Thoracic aorta (tissue), 2 donors: Measurements from ENCODE around the gene KLHL30. TPM values are rescaled to one million over a fixed set of nuclear protein-coding genes. Genes with fewer than 3 reads are reported as not detected.
A peak's percentile ranks its signal among the peaks of the same experiment; 100 is the strongest.

Experiments used
- ATAC-seq: fragments of 150-250 bp; one replicate; pipeline ENCODE4 v1.8.0; 2017; ENCODE audit warnings: low read depth; ENCODE audit not compliant: insufficient number of reproducible peaks, low FRiP score
- DNase-seq: peaks from one replicate; pipeline ENCODE4 v3.0.0-alpha.2; 2020; ENCODE audit warnings: low spot score
- H3K27ac ChIP-seq, 2 donors: fragments of 200-600 bp; sonication (generic); 1 replicate in 1 of 2; 2 replicates in 1 of 2; pipeline ENCODE4 v1.5.1; 2016; ENCODE audit warnings: mild to moderate bottlenecking in 2 of 2, moderate library complexity in 2 of 2
- H3K27me3 ChIP-seq: fragments of 200-600 bp; sonication (generic); replicated peaks from 2 replicates; pipeline ENCODE4 v1.6.0; 2016; ENCODE audit warnings: mild to moderate bottlenecking; ENCODE audit not compliant: insufficient read depth
- H3K36me3 ChIP-seq: fragments of 200-600 bp; sonication (generic); one replicate; pipeline ENCODE4 v1.5.1; 2016
- H3K4me1 ChIP-seq, 2 donors: fragments of 200-600 bp; sonication (generic); 1 replicate in 1 of 2; 2 replicates in 1 of 2; pipeline versions ENCODE4 v1.5.1 to v1.6.0; 2016; ENCODE audit warnings: low read depth in 2 of 2, mild to moderate bottlenecking in 1 of 2; ENCODE audit not compliant: control insufficient read depth in 1 of 2
- H3K4me3 ChIP-seq: fragments of 200-600 bp; sonication (generic); 2 replicates; pipeline ENCODE4 v1.5.1; 2016; ENCODE audit warnings: mild to moderate bottlenecking
- H3K9me3 ChIP-seq: fragments of 200-600 bp; sonication (generic); 2 replicates; pipeline ENCODE4 v1.5.1; 2016
- CTCF ChIP-seq: fragments of 200-600 bp; sonication (generic); IDR thresholded peaks from one replicate; pipeline ENCODE4 v1.5.1; 2019; ENCODE audit warnings: antibody characterized with exemption
- total RNA-seq, 2 donors: library from RNA; depleted of rRNA; stranded (reverse); fragments of >200 nt; gene quantifications; one replicate each; pipeline versions ENCODE4 v1.1.0 to v1.2.3, GENCODE V29; 2016

Gene KLHL30
- total RNA-seq, 2 donors from 2014 or later: 18.3 to 33.4 TPM

- DNase-seq (no peak), ATAC-seq (no peak)
- no peaks in the 10 kb centered on the region for H3K27me3 ChIP-seq
- peak overlapping the region; percentile 39 to 57 for H3K27ac ChIP-seq
- no peak overlapping the region for H3K4me3 ChIP-seq
- no peaks in the 10 kb centered on the region for H3K36me3 ChIP-seq
- no peak for TF ChIP-seq CTCF
- H3K9me3 ChIP-seq: no peaks in the 10 kb centered on the region
- peaks cover 0 to 23% of the 10 kb centered on the region in 2 donors for H3K4me1 ChIP-seq
These were observed 17.6 kb downstream of the KLHL30 start for GRCh38 chr2:238155761-238156694.

GRCh38 chr2:238157506-238158017 is 19.1 kb downstream of the KLHL30 start:
- Histone ChIP-seq H3K9me3 (no peaks in the 10 kb centered on the region), H3K27me3 (no peaks in the 10 kb centered on the region), H3K27ac (no peak overlapping the region), H3K4me3 (no peak overlapping the region), H3K4me1 (peaks cover 0 to 23% of the 10 kb centered on the region in 2 donors), H3K36me3 (no peaks in the 10 kb centered on the region)
- no peak for TF ChIP-seq CTCF
- ATAC-seq (no peak), DNase-seq (no peak)

GRCh38 chr2:238158018-238158508 is 19.6 kb downstream of the KLHL30 start:
- H3K4me3 ChIP-seq: peak overlapping the region; percentile 39
- H3K36me3 ChIP-seq: no peaks in the 10 kb centered on the region
- no peak for ATAC-seq
- DNase-seq: no peak
- no peaks in the 10 kb centered on the region for H3K27me3 ChIP-seq
- TF ChIP-seq CTCF: no peak
- no peaks in the 10 kb centered on the region for H3K9me3 ChIP-seq
- no peak overlapping the region for H3K27ac ChIP-seq
- H3K4me1 ChIP-seq: peaks cover 0 to 27% of the 10 kb centered on the region in 2 donors

- no peak for DNase-seq
- no peaks in the 10 kb centered on the region for H3K27me3 ChIP-seq
- peaks cover 0 to 33% of the 10 kb centered on the region in 2 donors for H3K4me1 ChIP-seq
- no peaks in the 10 kb centered on the region for H3K9me3 ChIP-seq
- H3K36me3 ChIP-seq: no peaks in the 10 kb centered on the region
- H3K27ac ChIP-seq: no peak within 1 kb of the TSS
- no peak for ATAC-seq
- H3K4me3 ChIP-seq: peak within 1 kb of the TSS; percentile 64
- TF ChIP-seq CTCF: peak; percentile 59
These were observed 20.1 kb downstream of the KLHL30 start, which contains the start of gene ERFE for GRCh38 chr2:238158509-238159070. TSS of gene ERFE (plus strand) at chr2:238158970. CDS start at chr2:238159008, 38 bp downstream.

- no peak overlapping the region for H3K27ac ChIP-seq
- DNase-seq: no peak
- no peak for ATAC-seq
- H3K27me3 ChIP-seq: no peaks in the 10 kb centered on the region
- H3K4me3 ChIP-seq: peak overlapping the region; percentile 64
- H3K4me1 ChIP-seq: peaks cover 0 to 38% of the 10 kb centered on the region in 2 donors
- no peaks in the 10 kb centered on the region for H3K36me3 ChIP-seq
- no peak for TF ChIP-seq CTCF
- H3K9me3 ChIP-seq: no peaks in the 10 kb centered on the region
These were observed 20.6 kb downstream of the KLHL30 start for GRCh38 chr2:238159071-238159539.
